GM21367 (cell line): ENCODE results near the gene CLCNKB.

Experiments
- ATAC-seq: cut with Tn5 transposase; IDR thresholded peaks from one replicate; pipeline ENCODE4 v1.9.1; 2021; ENCODE audit not compliant: unreplicated experiment

The CLCNKB gene

GRCh38 chr1:16091296-16091695, 47.7 kb downstream of the CLCNKB start:
- ATAC-seq, result no peak

- no peak for ATAC-seq
These were observed 48.7 kb downstream of the CLCNKB start for GRCh38 chr1:16092097-16092922.

- ATAC-seq, result no peak
These were observed 49.4 kb downstream of the CLCNKB start for GRCh38 chr1:16092923-16093511.

- ATAC-seq, result no peak
These were observed 50.0 kb downstream of the CLCNKB start for GRCh38 chr1:16093611-16094010.

- no peak for ATAC-seq
These were observed 51.0 kb downstream of the CLCNKB start for GRCh38 chr1:16094453-16095158.

GRCh38 chr1:16095447-16095846, 51.9 kb downstream of the CLCNKB start:
- no peak for ATAC-seq

- no peak for ATAC-seq
These were observed 55.8 kb downstream of the CLCNKB start for GRCh38 chr1:16099412-16099811.

- ATAC-seq, result no peak
These were observed 58.0 kb downstream of the CLCNKB start for GRCh38 chr1:16101623-16102022.
